Measurements from ENCODE around the gene EPHB2.

Gene EPHB2

DNA sequence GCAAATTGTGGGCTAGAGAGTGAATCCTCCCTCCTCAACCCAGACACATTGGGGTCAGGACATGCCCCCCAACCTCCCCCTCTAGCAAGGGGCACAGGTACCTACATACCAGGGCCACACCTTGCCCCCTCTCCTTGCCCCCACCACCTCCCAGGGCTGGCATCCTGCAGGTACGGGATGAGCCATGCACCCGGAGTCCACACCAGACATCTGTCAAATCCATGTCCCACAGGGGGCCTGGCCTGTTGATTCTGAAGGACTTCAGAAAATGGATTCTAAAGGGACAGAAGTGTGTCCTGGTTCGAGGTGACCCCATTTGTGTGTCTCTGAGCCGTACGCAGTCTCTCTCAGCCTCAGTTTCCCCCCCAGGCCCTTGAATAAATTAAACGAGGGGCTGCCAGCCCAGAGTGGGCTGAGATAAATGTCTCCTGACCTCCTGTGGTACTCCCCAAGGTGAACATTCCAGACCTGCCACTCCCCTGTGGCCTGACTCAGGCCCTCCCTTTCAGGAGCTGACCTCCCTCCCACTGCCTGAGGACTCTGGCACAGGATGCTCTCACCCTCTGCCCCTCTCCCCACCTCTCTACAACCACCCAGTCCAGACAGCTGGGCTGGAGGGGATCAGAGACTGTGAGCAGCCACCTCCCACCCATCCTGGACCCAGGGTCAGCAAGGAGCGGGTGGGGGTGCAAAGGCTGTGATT is 94.5 kb downstream of the EPHB2 start:
- DNase-seq: no peak

DNA sequence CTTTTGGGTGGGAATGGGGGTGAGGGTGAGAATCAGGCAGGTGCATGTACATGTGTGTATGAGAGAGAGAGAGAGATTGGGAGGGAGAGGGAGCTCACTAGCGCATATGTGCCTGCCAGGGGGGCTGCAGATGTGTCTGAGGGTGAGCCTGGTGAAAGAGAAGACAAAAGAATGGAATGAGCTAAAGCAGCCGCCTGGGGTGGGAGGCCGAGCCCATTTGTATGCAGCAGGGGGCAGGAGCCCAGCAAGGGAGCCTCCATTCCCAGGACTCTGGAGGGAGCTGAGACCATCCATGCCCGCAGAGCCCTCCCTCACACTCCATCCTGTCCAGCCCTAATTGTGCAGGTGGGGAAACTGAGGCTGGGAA is 95.0 kb downstream of the EPHB2 start:
- no peak for DNase-seq

DNA sequence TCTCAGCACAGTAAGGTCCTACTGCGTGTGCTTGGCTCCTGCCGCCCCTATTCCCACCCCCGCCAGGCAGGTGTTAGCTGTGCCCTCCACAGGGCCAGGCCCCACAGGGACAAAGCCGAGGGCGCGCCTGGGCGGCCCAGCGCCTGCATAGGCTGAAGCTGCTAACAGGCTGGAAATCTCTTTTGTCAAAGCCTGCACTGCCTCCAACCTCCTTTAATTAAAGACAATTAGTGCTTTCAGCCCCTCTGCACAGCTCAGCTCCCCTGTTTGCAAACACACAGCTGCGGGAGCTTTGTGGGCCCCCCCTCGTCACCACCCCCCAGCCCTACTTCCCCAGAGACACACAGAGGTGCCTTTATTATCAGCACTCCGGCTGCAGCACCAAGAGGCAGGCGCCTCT is 95.9 kb downstream of the EPHB2 start:
- DNase-seq: no peak

DNA sequence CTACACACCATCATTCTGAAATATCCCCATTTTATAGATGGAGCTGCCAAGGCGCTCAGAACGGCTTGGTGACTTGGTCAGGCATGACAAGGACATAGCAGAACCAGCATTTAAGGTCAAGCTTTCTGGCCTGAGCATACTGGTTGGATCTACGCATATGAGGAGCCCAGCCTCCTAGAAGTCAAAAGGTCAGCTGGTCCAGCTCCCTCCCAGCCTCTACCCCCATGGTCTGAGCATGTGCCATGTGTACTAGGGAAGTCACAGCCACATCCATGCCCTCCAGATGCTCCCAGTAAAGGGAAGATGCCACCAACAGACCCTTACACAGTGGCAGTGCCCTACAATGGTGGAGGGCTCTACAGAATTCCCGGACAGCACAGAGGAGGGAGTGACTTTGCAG is 96.7 kb downstream of the EPHB2 start:
- no peak for DNase-seq

DNA sequence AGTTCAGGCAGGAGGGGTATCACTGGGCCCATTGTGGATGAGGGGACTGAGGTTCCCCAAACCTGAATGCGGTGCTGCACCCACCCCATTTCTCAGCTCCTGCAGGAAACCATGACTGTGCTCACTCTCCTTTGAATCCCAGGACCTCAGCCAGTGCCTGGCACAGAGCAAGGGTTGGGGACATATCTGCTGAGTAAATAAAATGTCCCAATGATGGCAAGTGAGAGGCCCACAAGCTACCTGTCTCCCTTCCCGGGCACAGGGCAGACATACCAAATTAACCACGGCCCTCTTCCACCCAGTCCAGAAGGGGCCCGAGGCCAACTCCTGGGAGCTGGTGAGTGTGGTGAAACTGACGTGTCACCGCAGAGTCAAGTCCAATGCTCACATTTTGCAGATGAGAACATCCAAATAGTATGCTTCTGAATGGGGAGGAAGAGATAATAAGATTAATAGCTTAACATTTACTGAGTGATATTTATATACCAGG is 97.6 kb downstream of the EPHB2 start:
- no peak for DNase-seq

DNA sequence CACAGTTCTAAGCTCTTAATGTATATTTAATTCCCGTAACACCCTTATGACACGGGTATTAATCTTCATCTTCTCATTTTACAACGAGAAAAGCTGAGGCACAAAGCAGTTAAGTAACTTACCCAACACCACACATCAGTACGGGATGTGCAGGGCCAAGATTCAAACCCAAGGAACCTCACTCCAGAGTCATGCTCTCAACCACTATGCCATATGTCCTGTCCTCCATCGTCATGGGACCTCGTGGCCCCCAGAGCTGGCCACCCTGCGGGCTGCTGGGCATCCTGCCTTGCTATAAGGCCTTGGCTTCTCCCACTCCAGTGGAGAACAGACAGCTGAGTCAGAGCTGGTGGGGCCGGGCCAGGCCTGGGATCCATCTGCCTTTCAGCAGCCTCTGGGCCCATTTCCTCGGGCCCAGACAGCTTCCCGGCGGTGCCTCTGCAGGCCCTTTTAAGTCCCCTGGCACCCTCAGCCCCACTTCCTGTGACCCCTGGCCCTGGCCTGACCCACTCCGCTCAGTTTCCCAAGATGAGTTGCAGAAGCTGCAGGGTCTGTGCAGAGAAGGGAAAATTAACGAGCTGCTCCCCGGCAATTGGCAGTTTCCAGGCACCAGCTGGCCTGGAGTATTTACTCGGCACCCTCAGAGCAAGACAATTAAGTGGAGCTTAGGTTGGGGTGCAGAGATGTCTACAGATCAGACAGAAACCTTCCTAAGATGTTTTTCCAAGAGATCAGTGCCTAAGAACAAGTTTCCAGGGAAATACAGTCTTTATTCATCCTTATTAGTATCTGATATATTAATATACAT is 98.2 kb downstream of the EPHB2 start:
- no peak for DNase-seq

DNA sequence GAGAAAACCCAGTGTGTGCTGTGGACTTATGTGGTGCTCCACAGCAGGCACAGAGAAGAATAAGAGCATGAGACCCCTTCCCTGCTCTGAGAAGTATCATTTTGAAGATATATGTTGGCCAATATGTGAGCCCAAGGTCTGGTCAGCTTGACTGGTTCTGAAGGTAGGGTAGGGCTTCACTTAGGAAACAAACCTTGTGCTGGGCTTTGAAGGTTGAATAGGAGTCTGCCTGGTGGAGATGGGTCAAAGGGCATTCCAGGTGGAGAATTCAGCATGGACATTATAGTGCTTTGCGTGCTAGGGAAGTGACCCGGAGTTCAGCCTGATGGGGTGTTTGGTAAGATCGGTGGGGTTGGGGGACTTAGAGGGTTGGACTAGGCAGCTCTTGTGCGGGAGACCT is 99.1 kb downstream of the EPHB2 start:
- no peak for DNase-seq

DNA sequence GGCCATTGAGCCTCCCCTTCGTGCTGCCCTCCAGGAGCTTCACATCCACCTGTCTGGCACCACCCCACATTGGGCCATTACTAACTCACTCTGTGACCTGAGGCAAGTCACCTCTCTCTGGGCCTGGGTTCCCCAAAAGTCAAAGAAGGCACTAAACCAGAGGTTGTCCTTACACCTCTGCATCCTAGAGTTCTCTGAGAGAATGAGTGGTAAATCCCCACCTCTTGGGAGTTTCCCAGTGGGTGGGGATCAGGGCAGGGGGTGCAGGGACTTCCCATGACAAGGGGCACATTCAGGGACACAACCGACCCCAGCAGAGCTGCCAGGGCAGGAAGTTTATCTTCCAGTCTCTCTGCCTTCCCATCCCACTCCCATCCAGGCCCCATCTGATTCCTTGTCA is 99.7 kb downstream of the EPHB2 start:
- DNase-seq: no peak

DNA sequence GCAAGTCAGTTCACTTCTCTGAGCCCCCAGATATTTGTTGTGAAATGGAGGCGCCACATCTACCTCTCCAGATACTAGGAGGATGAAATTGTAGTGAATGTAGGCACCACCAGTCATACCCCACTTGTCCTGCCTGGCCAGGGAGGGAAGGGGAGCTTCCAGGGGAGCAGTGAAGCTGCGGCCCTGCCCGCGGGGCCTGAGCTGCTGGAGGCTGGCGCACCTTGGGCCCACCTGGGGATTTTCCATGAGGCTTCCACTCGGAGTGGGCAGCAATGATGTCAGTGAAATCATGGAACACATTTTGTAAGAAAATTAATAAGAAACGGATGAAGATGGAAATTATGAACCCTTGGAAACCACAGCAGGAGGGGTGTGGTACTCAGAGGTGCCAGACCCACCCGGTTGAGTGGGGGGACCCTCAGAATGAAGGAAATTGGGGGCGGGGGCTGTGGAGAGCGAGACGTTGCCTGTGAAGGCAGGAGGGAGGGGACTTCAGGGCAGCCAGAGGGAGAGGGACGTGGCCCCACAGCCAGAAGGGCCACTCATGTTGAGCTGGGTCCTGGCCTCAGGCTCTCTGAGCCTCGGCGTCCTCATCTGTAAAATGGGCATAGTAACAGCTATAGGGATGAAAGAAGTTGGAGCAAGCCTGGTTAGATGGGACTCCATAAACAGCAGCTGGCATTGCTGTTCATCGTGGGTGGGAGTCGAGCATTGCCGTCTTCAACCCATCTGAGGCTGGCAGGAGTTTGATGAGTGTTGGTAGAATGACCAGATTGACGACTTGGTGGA is 101.6 kb downstream of the EPHB2 start:
- no peak for DNase-seq

DNA sequence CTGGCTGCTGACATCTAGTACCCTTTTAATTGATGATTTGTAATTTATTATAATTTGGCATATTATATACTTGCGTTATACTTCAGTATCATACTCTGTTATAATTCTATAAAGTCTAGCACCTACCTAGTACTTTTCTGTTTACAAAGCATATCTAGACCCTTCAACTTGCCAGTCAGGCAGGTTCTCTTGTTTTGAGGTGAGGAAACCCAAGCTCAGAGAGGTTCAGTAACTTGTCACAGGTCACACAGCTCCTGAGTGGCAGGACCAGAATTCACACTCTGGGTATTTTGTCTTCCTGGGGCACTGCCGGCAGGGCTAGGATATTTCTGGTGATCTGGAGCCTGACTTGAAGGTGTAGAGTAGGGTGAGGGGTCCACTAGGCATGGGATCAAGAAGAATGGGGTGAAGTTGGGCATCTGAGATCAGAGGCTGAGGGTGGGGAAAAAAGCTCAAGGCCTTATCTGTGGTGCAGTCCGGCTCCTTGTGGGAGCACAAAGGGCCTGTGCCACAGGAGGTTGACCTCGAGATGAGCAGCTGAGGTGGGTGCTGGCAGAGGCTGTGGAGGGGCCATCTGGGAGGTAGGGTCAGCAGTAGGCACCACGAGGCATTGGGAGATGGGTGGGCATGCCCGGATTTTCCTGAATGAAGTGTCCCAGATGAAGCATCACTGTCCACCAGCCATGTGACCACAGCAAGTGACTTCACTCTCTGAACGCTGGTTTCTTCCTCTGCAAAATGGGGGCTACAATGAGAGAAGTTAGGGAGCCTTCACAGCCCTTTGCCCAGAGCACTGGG is 102.6 kb downstream of the EPHB2 start:
- DNase-seq: no peak

DNA sequence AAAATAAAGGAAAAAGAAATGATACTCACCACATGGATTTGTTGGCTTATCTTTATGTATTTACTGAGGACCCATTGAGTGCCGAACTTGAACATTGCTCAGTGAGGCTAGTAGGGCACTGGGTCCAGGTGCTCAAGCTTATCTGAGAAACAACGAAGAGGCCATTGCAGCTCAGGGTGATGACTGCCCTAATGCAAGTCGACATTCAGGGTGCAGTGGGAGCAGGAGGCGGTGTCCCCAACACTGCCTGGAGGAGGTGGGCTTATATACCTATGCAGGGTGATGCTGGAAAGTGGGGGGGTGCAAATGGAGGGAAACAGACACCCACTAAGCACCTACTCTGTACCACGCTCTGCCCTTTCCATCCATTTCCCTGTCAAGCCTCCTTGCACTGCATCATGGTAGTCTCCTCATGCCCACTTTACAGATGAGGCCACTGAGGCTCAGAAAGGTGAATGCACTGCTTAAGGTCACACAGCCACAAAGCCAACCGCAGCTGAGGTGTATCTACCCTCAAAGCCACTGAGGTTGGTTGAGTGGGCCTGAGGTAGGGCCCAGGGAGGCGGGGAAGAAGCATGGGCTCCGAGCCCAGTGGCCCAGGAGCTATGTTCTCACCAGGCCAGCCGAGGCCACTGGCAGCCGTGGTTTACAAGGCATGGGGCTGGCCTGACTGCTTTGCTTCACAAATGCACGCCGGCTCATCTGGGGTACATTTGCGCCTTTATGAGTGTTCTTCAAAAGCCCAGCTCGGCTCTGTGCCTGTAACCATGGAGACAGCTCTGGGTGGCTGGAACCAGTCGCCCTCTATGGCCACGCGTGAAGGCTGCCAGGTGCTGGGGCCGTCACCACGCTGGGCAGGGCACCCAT is 103.8 kb downstream of the EPHB2 start:
- no peak for DNase-seq

DNA sequence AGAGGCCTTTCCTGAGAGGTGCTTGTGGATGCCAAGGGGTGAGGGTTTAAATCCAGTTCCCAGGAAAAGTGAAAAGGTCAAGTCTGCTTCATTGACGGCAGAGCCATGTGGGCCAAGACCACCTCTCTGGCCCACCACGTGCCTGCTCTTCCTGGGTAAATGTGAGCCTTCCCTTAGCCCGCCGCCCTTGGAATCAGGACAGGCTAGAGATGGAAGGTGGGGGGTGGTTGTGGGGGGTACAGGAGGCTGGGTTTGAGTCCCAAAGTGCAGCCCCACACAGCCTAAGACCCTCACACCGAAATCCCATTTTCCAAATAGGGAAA is 104.4 kb downstream of the EPHB2 start:
- no peak for DNase-seq

DNA sequence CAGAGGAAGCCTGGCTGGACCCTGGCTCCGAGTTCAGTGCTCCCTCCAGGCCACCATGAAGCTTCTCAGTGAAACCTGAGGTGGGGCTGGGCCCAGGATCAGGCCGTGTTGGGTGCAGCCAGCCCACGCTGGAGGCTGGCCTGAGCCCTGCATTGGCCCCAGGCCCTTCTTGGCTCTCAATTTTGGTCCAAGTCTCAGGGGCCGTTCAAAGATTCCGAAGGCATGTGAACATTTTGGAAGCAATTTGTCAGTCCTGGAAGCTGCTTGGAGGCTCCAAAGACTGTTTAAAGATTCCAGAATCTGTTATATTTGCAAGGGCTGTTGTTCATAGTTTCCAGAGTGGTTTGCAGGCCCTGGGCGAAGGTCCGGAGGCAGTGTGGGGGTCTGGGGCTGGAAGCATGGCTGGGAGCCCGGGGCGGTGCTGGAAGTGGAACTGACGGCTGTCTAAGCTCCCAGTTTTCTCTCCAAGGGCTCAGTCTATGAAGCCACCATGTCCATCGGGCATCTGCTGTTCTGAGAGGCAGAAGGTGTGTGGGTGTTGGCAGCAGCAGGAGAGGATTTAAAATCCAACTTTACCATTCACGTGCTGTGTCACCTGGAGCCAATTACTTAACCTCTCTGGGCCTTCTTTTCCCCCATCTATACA is 104.9 kb downstream of the EPHB2 start:
- DNase-seq: no peak

DNA sequence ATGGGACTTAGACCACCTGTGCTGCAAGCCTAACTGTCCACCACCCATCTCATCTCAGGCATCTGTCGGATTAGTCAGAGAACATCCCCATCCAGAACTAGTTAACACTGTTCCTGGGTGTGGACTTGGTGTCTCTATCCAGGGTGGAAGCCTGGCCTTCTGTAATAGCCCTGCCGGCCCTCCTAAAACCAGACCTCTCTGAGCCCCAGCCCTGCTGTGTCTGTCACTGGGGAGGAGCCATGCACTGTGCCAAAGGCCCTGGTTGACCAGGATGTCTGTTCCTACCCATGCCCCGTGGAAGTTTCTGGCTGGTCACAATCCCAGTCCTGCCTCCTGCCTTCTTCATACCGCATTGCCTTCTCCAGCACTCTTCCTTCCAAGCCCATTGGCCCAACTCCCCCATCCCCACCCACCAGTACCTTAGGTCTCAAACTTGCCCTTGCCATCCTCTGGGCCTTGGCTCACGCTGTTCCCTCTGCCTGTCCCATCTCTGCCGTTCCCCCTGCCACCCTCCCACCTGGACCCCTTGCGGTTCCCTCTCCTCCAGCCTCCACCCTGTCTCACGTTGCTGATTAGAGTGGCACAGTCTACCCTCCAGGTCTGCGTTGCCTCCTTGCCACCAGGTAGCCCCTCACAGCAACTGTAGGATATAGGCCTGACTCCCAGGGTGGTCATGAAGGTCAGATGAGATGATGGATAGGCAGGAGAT is 105.6 kb downstream of the EPHB2 start:
- no peak for DNase-seq

DNA sequence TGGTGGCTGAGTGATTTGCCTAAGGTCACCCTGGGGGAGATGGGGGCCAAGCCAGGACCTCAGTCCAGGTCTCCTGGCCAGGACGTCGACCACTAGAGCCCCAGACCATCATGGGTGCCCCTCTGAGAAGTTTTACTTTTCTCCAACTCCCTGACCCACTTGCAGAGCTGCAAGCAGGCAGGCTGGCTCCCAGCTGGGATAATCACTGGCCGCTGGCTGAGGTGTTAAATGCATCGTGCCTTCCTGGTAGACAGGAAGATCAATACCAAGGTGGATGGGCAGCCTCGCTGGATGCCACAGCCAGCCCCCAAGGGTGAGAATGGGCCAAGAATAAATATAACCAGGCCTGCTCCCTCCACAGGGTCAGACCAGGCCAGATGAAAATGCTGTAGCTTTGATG is 106.2 kb downstream of the EPHB2 start:
- DNase-seq: no peak

DNA sequence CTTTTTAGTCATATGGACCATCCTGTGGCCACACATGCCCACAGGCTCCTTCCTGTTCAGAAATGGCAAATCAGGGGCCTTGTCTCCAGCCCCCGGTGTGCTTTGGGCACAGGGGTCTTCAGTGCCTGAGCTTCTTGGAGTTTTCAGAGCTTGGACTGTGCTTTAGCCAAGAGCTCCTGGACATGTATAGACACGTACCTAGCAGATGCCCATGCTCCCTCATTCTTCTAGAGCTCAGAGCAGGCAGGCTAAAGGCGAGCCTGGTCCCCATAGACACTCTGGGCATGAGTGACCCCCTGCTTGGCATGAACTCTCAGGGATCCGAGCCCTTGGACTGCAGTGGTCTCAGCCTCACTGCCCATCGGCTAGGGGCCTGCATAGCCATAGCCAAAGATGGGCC is 106.8 kb downstream of the EPHB2 start:
- no peak for DNase-seq

DNA sequence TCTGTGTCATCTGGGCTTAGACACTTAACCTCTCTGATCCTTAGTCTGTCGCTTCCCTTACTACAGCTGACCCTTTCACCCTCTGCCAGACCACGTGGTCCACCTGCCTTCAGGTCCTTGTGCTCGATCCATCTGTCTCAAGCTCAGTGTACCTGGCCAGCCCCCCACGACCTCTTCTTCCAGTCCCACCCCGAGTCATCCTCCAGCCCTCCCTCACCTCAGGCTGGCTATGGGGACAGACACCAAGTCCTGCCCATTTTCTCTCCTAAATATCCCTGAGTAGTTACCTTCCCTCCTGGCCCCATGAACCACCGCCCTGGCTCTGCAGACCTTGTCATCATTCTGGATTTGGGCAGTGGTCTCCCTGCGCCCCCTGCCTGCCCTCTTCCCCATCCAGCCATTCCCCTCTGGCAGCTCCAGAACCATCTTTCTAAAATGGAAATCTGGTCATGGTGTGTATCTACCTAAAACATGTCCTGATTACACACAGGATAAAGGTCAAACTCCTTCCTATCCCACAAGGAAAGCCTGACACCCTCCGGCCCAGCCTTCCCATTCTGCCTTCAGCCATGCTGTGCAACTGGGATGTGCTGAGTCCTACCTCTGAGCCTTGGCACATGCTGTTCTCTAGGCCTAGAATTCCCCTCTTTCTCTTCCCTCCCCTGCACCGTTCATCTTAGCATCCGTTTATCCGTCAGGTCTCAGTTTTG is 107.6 kb downstream of the EPHB2 start:
- no peak for DNase-seq

DNA sequence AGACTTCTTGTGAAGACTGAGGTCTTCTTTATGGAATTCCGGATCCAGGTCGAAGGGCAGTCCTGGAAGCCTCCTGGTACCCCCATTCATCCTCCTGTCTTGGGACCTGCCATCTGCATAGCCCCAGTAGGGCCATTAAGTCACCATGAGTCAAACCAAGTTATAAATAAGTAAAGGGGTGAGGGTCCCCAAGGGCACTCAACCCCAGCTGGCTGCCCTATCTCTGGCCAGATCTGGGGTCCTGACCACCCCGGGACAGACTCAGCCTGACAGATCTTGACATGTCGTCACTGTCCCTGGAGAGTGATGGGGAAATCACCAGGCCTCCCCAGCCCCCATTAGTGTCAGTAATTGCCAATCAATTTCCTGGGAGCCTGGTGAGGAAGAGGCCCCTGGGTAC is 108.7 kb downstream of the EPHB2 start:
- no peak for DNase-seq

DNA sequence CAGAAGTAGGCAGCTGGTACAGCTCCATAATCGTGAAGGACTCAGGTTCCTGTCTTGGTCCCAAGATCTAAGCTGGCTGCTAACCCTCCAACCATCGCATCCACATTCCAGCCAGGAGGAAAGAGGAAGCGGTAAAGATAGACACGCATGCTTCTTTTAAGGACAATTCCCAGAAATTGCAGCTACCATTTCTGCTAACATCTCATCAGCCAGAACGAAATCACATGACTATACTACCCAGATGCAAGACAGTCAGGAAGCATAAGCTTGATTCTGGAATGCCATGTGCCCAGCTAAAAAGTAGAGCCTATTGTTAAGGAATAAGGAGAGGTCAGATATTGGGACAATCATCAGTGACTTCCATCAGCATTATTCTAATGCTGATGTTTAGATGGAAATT is 110.4 kb downstream of the EPHB2 start:
- no peak for DNase-seq

DNA sequence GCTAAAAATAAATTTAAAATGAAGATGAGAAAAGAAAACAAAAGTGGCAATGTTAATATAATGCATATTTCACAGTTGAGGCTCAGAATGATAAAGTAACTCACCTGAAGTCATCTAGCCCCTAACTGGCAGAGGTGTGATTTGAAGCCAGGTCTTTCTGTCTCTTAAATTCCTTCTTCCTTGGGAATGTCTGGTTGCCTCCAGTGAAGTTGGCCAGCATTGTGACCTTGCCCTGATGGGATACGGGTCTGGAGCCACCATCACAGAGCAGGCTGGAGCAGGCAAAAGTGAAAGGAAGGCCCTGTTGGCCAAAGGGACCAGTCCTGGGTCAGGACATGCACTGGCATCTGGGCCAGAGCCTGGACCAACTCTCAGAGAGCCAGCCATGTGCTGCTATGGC is 111.7 kb downstream of the EPHB2 start:
- no peak for DNase-seq
